Gastrocnemius medialis (tissue), 4 donors: ENCODE results near the gene TRDN. TPM values are rescaled to one million over a fixed set of nuclear protein-coding genes. Genes with fewer than 3 reads are reported as not detected.

Experiments used
- ATAC-seq, 2 donors: fragments of 150-250 bp; one replicate each; pipeline ENCODE4 v1.9.1; 2016
- DNase-seq, 2 donors: peaks; one replicate each; pipeline ENCODE4 v3.0.0-alpha.2; 2019
- H3K27ac ChIP-seq, 4 donors: fragments of 200-600 bp; sonication (generic); 1 replicate in 1 of 4; 2 replicates in 3 of 4; pipeline ENCODE4 v1.5.1; 2016 to 2018; ENCODE audit warnings: mild to moderate bottlenecking in 2 of 4, moderate library complexity in 1 of 4
- H3K27me3 ChIP-seq, 3 donors: fragments of 200-600 bp; sonication (generic) in 2 of 3; 1 replicate in 1 of 3; 2 replicates in 2 of 3; pipeline versions ENCODE4 v1.5.1 to v1.6.0; 2016 to 2019; ENCODE audit warnings: mild to moderate bottlenecking in 1 of 3, moderate library complexity in 1 of 3
- H3K36me3 ChIP-seq, 2 donors: fragments of 200-600 bp; sonication (generic) in 1 of 2; one replicate each; pipeline ENCODE4 v1.5.1; 2017 to 2018
- H3K4me1 ChIP-seq, 2 donors: fragments of 200-600 bp; sonication (generic) in 1 of 2; one replicate each; pipeline ENCODE4 v1.5.1; 2016 to 2017; ENCODE audit warnings: mild to moderate bottlenecking in 2 of 2
- H3K4me3 ChIP-seq, 4 donors: fragments of 200-600 bp; sonication (generic) in 3 of 4; 1 replicate in 1 of 4; 2 replicates in 3 of 4; pipeline ENCODE4 v1.5.1; 2016 to 2019; ENCODE audit warnings: mild to moderate bottlenecking in 2 of 4
- H3K9me3 ChIP-seq, 3 donors: fragments of 200-600 bp; sonication (generic) in 2 of 3; 1 replicate in 1 of 3; 2 replicates in 2 of 3; pipeline ENCODE4 v1.5.1; 2016 to 2019
- POLR2A ChIP-seq, 2 donors: fragments of 450-650 bp; IDR thresholded peaks; one replicate each; pipeline ENCODE4 v1.6.1; 2017; ENCODE audit warnings: antibody characterized with exemption in 2 of 2, mild to moderate bottlenecking in 2 of 2, moderate library complexity in 2 of 2
- in situ Hi-C, 4 donors: fragments of 200-750 bp; cut with MboI; loops; one replicate each; pipeline versions ENCODE4 v1.15.0 to v1.8.0; 2017; ENCODE audit warnings: low sequenced_read_pairs in 4 of 4
- intact Hi-C: fragments of 100-400 bp; cut with DNase I; formaldehyde crosslinking; loops from one replicate; pipeline ENCODE4 v1.15.1; 2023; ENCODE audit warnings: low total_unique reads
- total RNA-seq, 4 donors: library from RNA; depleted of rRNA; stranded (reverse); fragments of >200 nt; gene quantifications; one replicate each; pipeline versions ENCODE4 v1.1.0 to v1.2.3, GENCODE V29; 2016
- TF ChIP-seq, protein P1 (sequence below), 5 experiments: fragments of 450-650 bp in 3 of 5; fragments of 200-600 bp in 2 of 5; sonication (generic) in 2 of 5; IDR thresholded peaks in 4 of 5; conservative IDR thresholded peaks in 1 of 5; 1 replicate in 4 of 5; 2 replicates in 1 of 5; pipeline ENCODE4 v1.5.1; 2016 to 2019; ENCODE audit warnings: antibody characterized with exemption in 5 of 5, mild to moderate bottlenecking in 3 of 5, moderate library complexity in 3 of 5

The TRDN gene
- total RNA-seq, 4 donors from 2014 or later, result 190 to 628 (median 296) TPM

DNA sequence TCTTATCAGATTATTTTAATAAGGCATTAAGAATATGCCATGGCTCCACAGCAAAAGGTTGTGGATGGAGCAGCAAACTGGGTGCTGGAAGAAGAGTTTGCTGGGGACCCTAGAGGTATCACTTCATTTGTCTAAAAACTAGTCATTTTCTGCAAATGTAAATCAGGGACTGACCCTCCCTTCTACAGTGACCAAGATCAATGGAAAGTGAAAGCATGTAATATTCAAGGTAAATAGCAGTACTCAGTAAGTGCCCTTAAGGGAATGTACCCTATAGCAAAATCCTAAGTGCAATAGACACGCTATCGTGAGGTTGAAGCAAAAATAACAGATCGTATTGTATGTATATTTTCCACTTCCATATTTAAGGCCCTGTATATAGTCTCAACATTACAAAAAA lies 38.7 kb downstream of the TRDN start:
- H3K4me3 ChIP-seq, result no peak overlapping the region
- peaks cover 39 to 72% of the 10 kb centered on the region in 2 donors for H3K4me1 ChIP-seq
- no peaks in the 10 kb centered on the region for H3K27me3 ChIP-seq
- in situ Hi-C loops, result no loop called here
- no peaks in the 10 kb centered on the region for H3K9me3 ChIP-seq
- H3K27ac ChIP-seq, result peak overlapping the region in 3 of 4 donors; percentile 56 to 76 (median 63)
- DNase-seq, result no peak
- H3K36me3 ChIP-seq, result no peaks in the 10 kb centered on the region
- intact Hi-C loops, result no loop called here
- ATAC-seq, result no peak
- TF ChIP-seq, protein P1, sequence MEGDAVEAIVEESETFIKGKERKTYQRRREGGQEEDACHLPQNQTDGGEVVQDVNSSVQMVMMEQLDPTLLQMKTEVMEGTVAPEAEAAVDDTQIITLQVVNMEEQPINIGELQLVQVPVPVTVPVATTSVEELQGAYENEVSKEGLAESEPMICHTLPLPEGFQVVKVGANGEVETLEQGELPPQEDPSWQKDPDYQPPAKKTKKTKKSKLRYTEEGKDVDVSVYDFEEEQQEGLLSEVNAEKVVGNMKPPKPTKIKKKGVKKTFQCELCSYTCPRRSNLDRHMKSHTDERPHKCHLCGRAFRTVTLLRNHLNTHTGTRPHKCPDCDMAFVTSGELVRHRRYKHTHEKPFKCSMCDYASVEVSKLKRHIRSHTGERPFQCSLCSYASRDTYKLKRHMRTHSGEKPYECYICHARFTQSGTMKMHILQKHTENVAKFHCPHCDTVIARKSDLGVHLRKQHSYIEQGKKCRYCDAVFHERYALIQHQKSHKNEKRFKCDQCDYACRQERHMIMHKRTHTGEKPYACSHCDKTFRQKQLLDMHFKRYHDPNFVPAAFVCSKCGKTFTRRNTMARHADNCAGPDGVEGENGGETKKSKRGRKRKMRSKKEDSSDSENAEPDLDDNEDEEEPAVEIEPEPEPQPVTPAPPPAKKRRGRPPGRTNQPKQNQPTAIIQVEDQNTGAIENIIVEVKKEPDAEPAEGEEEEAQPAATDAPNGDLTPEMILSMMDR (IDR thresholded peaks at IDR 0.05 in 4 of 5, conservative IDR thresholded peaks at IDR 0.05 in 1 of 5), result no peak
- no peak for TF ChIP-seq POLR2A (IDR thresholded peaks at IDR 0.05)

DNA sequence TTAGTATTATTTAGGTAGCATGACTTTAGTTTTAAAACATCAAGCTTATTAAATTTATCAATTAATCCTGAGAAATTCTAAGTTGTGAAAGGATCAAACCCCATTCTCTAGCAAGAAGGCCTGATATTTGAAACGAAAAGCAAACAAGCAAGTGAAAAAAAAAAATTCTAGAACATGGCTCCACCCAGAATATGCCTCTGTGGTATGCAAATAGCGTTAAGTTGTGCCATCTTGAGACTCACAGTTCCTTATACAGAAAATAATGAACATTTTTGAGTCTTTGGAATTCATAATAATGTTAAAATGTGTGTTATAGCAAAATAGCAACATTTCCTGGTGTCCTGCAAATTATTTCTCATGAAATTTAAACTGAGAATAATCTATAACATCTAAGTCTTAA lies 42.0 kb downstream of the TRDN start:
- no peaks in the 10 kb centered on the region for H3K36me3 ChIP-seq
- no peaks in the 10 kb centered on the region for H3K27me3 ChIP-seq
- H3K27ac ChIP-seq, result peak overlapping the region; percentile 6 to 78 (median 68)
- ATAC-seq (no peak), DNase-seq (no peak)
- intact Hi-C loops (no loop called here), in situ Hi-C loops (no loop called here)
- peaks cover 35 to 77% of the 10 kb centered on the region in 2 donors for H3K4me1 ChIP-seq
- TF ChIP-seq, protein P1 (IDR thresholded peaks at IDR 0.05 in 4 of 5, conservative IDR thresholded peaks at IDR 0.05 in 1 of 5), result no peak
- TF ChIP-seq POLR2A (IDR thresholded peaks at IDR 0.05), result no peak
- no peaks in the 10 kb centered on the region for H3K9me3 ChIP-seq
- H3K4me3 ChIP-seq, result no peak overlapping the region

- in situ Hi-C loops (no loop called here), intact Hi-C loops (no loop called here)
- ATAC-seq, result no peak
These were observed 44.3 kb downstream of the TRDN start for GRCh38 chr6:123592426-123592825.

DNA sequence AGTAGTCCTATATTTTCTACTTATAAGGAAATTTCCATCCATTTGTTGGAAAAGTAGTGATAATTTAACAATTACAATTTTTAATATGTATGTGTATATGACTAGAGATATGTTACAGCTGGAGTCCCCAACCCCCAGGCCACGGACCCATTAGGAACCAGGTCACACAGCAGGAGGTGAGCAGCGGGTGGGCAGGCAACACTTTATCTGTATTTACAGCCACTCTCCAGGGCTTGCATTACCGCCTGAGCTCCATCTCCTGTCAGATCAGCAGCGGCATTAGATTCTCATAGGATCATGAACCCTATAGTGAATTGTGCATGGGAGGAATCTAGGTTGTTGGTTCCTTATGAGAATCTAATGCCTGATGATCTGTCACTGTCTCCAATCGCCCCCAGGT lies 46.8 kb downstream of the TRDN start:
- no peaks in the 10 kb centered on the region for H3K36me3 ChIP-seq
- H3K27me3 ChIP-seq, result no peaks in the 10 kb centered on the region
- H3K9me3 ChIP-seq, result no peaks in the 10 kb centered on the region
- no peak overlapping the region for H3K4me3 ChIP-seq
- ATAC-seq (no peak), DNase-seq (no peak)
- H3K4me1 ChIP-seq, result peaks cover 47 to 73% of the 10 kb centered on the region in 2 donors
- intact Hi-C loops (no loop called here), in situ Hi-C loops (no loop called here)
- H3K27ac ChIP-seq, result peak overlapping the region; percentile 27 to 78 (median 68)
- TF ChIP-seq, protein P1 (IDR thresholded peaks at IDR 0.05 in 4 of 5, conservative IDR thresholded peaks at IDR 0.05 in 1 of 5), result no peak
- no peak for TF ChIP-seq POLR2A (IDR thresholded peaks at IDR 0.05)

More at GRCh38 chr6:123592426-123592825, 44.3 kb downstream of the TRDN start:
- H3K27me3 ChIP-seq, result no peaks in the 10 kb centered on the region
- TF ChIP-seq, protein P1 (IDR thresholded peaks at IDR 0.05 in 4 of 5, conservative IDR thresholded peaks at IDR 0.05 in 1 of 5), result no peak
- no peak for TF ChIP-seq POLR2A (IDR thresholded peaks at IDR 0.05)
- H3K4me1 ChIP-seq, result peaks cover 51 to 83% of the 10 kb centered on the region in 2 donors
- no peaks in the 10 kb centered on the region for H3K9me3 ChIP-seq
- peak overlapping the region; percentile 16 to 78 (median 68) for H3K27ac ChIP-seq
- H3K4me3 ChIP-seq, result no peak overlapping the region
- H3K36me3 ChIP-seq, result no peaks in the 10 kb centered on the region
- DNase-seq, result no peak

DNA sequence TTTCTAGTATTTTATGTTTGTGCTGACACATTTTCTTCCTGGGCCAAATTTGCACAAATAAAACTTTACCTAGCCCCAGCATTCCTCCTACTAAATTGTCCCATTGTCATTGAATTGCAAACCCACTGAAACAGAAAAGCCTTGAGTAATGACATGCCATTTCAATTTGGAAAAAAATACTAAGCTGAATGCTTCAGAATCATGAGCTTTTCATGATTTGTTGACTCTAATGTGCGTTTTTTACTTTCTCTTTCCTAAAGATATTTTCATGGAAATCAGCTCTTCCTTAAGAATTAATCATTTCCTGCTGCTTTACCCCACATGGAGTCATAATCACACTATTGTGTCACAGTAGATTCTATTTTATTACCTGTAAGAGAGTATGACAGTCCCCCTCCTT lies 47.4 kb downstream of the TRDN start:
- in situ Hi-C loops (no loop called here), intact Hi-C loops (no loop called here)
- Histone ChIP-seq H3K27me3 (no peaks in the 10 kb centered on the region), H3K9me3 (no peaks in the 10 kb centered on the region), H3K4me3 (no peak overlapping the region), H3K4me1 (peaks cover 47 to 67% of the 10 kb centered on the region in 2 donors), H3K27ac (peak overlapping the region; percentile 27 to 78 (median 68)), H3K36me3 (no peaks in the 10 kb centered on the region)
- TF ChIP-seq, protein P1 (IDR thresholded peaks at IDR 0.05 in 4 of 5, conservative IDR thresholded peaks at IDR 0.05 in 1 of 5), result no peak
- no peak for TF ChIP-seq POLR2A (IDR thresholded peaks at IDR 0.05)
- no peak for ATAC-seq
- no peak for DNase-seq
